Measurements from ENCODE around the gene PTPRCAP. TPM values are rescaled to one million over a fixed set of nuclear protein-coding genes. Genes with fewer than 3 reads are reported as not detected.
"Not testable (repeated sequence)": the region's sequence is repeated elsewhere in the genome, so short reads cannot be mapped to it uniquely, and the experiment has no call there.

PTPRCAP gene
- polyA plus RNA-seq, 5 donors: 1.3 to 3.3 (median 1.8) TPM

- peak; percentile 96 to 97 for DNase-seq
Observed at GRCh38 chr11:67428052-67429001, 9.2 kb downstream of the PTPRCAP start, which contains the start of gene RPS6KB2. Gene RPS6KB2, plus strand, starts transcription at chr11:67428494. Its CDS starts 52 bp downstream, at chr11:67428546.

- not testable (repeated sequence) for DNase-seq
Observed at GRCh38 chr11:67427364-67427859, 10.1 kb downstream of the PTPRCAP start.

GRCh38 chr11:67423891-67424613 is 13.4 kb downstream of the PTPRCAP start:
- no peak for DNase-seq

GRCh38 chr11:67423466-67423865 is 14.0 kb downstream of the PTPRCAP start:
- no peak for DNase-seq

- no peak for DNase-seq
Observed at GRCh38 chr11:67422891-67423290, 14.6 kb downstream of the PTPRCAP start.

GRCh38 chr11:67421430-67422031 is 16.0 kb downstream of the PTPRCAP start:
- DNase-seq: no peak

GRCh38 chr11:67420646-67421429 is 16.6 kb downstream of the PTPRCAP start:
- peak; percentile 92 to 93 for DNase-seq

GRCh38 chr11:67420147-67420645 is 17.3 kb downstream of the PTPRCAP start:
- no peak for DNase-seq

GRCh38 chr11:67419325-67420049 is 18.0 kb downstream of the PTPRCAP start:
- DNase-seq: no peak

GRCh38 chr11:67418476-67419281 is 18.8 kb downstream of the PTPRCAP start:
- DNase-seq: no peak

GRCh38 chr11:67417425-67417824 is 20.1 kb downstream of the PTPRCAP start:
- DNase-seq: no peak

- peak in 1 of 2 donors; percentile 53 for DNase-seq
Observed at GRCh38 chr11:67416416-67417335, 20.8 kb downstream of the PTPRCAP start.

GRCh38 chr11:67415501-67416304 is 21.8 kb downstream of the PTPRCAP start, which contains the start of gene CARNS1:
Gene CARNS1, plus strand, starts transcription at chr11:67415678. Its CDS starts 522 bp downstream, at chr11:67416200.
- no peak for DNase-seq

- no peak for DNase-seq
Observed at GRCh38 chr11:67413266-67413849, 24.1 kb downstream of the PTPRCAP start.

GRCh38 chr11:67412495-67413179 is 24.8 kb downstream of the PTPRCAP start:
- DNase-seq: no peak

GRCh38 chr11:67411785-67412152 is 25.7 kb downstream of the PTPRCAP start:
- no peak for DNase-seq
